Measurements from ENCODE around the gene ASB10. TPM values are rescaled to one million over a fixed set of nuclear protein-coding genes. Genes with fewer than 3 reads are reported as not detected.

Gene ASB10
- total and polyA plus RNA-seq, 2 experiments from 2014 or later = not detected

DNA sequence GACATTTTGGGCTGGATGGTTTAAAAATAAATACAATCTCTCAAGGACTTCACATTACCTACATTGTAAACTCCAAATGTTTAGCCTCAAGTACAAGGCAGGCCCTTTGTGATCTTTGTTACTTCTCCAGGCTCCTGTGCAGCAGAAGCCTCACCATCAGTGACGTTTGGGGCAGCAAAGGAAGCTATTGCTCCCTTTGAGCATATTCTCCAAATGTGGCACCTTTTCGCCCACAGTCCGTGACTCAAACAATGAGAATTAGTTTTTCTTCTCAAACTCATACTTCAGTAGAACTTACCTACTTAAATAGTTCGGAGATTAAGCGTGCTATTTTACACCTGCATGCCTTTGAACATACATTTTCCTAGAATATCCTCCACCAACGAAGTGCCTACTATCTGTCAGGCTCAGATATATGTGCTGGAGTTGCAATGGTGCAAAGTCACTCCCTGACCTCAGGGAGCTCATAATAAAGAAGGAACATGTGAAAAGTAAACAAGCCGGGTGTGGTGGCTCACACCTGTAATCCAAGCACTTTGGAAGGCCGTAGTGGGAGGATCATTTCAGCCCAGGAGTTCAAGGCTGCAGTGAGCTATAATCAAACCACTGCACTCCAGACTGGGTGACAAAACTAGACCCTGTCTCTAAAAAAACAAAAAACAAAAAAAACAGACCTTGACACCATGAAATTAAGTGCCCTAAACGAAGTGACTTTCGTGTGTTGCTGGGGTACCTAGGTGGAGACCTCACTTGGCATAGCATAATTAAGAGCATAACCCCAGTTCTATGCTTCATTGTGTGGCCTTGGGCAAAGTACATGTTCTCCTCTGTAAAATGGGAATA lies 41.2 kb upstream of the ASB10 start (continued):
- TF ChIP-seq, protein P1, sequence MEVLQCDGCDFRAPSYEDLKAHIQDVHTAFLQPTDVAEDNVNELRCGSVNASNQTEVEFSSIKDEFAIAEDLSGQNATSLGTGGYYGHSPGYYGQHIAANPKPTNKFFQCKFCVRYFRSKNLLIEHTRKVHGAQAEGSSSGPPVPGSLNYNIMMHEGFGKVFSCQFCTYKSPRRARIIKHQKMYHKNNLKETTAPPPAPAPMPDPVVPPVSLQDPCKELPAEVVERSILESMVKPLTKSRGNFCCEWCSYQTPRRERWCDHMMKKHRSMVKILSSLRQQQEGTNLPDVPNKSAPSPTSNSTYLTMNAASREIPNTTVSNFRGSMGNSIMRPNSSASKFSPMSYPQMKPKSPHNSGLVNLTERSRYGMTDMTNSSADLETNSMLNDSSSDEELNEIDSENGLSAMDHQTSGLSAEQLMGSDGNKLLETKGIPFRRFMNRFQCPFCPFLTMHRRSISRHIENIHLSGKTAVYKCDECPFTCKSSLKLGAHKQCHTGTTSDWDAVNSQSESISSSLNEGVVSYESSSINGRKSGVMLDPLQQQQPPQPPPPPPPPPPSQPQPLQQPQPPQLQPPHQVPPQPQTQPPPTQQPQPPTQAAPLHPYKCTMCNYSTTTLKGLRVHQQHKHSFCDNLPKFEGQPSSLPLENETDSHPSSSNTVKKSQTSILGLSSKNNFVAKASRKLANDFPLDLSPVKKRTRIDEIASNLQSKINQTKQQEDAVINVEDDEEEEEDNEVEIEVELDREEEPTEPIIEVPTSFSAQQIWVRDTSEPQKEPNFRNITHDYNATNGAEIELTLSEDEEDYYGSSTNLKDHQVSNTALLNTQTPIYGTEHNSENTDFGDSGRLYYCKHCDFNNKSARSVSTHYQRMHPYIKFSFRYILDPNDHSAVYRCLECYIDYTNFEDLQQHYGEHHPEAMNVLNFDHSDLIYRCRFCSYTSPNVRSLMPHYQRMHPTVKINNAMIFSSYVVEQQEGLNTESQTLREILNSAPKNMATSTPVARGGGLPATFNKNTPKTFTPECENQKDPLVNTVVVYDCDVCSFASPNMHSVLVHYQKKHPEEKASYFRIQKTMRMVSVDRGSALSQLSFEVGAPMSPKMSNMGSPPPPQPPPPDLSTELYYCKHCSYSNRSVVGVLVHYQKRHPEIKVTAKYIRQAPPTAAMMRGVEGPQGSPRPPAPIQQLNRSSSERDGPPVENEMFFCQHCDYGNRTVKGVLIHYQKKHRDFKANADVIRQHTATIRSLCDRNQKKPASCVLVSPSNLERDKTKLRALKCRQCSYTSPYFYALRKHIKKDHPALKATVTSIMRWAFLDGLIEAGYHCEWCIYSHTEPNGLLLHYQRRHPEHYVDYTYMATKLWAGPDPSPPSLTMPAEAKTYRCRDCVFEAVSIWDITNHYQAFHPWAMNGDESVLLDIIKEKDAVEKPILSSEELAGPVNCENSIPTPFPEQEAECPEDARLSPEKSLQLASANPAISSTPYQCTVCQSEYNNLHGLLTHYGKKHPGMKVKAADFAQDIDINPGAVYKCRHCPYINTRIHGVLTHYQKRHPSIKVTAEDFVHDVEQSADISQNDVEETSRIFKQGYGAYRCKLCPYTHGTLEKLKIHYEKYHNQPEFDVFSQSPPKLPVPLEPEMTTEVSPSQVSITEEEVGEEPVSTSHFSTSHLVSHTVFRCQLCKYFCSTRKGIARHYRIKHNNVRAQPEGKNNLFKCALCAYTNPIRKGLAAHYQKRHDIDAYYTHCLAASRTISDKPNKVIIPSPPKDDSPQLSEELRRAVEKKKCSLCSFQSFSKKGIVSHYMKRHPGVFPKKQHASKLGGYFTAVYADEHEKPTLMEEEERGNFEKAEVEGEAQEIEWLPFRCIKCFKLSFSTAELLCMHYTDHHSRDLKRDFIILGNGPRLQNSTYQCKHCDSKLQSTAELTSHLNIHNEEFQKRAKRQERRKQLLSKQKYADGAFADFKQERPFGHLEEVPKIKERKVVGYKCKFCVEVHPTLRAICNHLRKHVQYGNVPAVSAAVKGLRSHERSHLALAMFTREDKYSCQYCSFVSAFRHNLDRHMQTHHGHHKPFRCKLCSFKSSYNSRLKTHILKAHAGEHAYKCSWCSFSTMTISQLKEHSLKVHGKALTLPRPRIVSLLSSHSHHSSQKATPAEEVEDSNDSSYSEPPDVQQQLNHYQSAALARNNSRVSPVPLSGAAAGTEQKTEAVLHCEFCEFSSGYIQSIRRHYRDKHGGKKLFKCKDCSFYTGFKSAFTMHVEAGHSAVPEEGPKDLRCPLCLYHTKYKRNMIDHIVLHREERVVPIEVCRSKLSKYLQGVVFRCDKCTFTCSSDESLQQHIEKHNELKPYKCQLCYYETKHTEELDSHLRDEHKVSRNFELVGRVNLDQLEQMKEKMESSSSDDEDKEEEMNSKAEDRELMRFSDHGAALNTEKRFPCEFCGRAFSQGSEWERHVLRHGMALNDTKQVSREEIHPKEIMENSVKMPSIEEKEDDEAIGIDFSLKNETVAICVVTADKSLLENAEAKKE (CRISPR knock-in tag; IDR thresholded peaks at IDR 0.05) = no peak
- no peak for TF ChIP-seq JUNB (IDR thresholded peaks at IDR 0.05; ENCODE audit: unreplicated experiment)

DNA sequence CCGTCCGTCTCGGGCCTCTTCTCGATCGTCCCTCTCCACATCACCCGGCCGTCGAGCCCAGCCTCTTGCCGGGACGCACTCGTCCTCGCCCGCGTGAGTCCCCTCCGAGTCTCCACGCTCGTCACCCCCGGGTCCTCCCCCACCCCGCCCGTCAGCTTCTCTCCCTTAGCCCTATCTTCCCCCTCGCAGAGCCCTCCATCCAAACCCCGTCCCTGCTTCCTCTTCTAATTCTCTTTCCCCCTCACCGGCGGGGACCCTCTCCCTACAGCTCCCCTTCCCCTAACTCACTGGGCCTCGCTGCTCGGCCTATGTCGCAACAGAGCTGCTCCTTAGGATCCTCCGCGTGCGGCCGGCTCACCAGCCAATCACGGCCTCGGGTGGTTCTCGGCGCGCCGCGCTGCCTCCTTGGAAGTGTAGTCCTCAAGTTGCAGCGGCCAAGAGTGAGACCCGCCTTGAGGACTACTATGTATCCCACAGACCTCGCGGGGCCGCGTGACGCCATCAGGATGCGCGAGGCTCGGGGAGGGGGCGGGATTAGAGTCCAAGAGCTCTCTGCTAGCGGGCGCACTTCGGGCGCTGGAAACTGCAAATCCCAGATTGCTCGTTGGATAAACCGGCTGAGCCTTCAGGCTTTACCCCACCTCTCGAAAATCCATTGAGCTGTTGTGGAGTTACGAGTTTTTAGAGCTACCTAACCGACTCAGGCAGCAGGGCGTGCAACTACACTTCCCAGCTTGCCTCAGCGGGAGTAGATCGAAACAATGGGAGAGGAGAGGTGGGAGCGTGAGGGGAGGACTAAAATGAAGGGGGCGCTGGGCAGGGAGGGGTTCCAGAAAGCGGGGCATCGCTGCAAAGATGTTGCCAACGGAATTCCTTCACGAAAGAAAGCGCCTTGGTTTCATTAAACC lies 40.1 kb upstream of the ASB10 start, which contains the start of gene ABCF2:
Gene ABCF2 (minus strand): TSS at position 331 of the 908 bp plus-strand sequence. CDS start 747 bp downstream, outside the sequence.
- Mint-ChIP-seq H3K4me3 (peak within 1 kb of the TSS; percentile 98), H3K27me3 (ENCODE audit: insufficient read depth, low read depth, poor library complexity) (peaks cover 12% of the 10 kb centered on the region), H3K4me1 (peaks cover 29% of the 10 kb centered on the region), H3K9me3 (no peaks in the 10 kb centered on the region), H3K36me3 (ENCODE audit: low read depth) (peaks cover 46% of the 10 kb centered on the region), H3K27ac (peak within 1 kb of the TSS; percentile 98)
- peak within 1 kb of the TSS; percentile 44 for H2AFZ ChIP-seq
- H3K27ac ChIP-seq (ENCODE audit: low read depth) = peak within 1 kb of the TSS; percentile 82
- TF ChIP-seq JUNB (IDR thresholded peaks at IDR 0.05; ENCODE audit: unreplicated experiment) (no peak), POLR2AphosphoS5 (IDR thresholded peaks at IDR 0.05; ENCODE audit: low read depth) (peak; percentile 84), CREB1 (CRISPR knock-in tag; IDR thresholded peaks at IDR 0.05; ENCODE audit: low read depth) (peak; percentile 98)
- TF ChIP-seq, protein P2, sequence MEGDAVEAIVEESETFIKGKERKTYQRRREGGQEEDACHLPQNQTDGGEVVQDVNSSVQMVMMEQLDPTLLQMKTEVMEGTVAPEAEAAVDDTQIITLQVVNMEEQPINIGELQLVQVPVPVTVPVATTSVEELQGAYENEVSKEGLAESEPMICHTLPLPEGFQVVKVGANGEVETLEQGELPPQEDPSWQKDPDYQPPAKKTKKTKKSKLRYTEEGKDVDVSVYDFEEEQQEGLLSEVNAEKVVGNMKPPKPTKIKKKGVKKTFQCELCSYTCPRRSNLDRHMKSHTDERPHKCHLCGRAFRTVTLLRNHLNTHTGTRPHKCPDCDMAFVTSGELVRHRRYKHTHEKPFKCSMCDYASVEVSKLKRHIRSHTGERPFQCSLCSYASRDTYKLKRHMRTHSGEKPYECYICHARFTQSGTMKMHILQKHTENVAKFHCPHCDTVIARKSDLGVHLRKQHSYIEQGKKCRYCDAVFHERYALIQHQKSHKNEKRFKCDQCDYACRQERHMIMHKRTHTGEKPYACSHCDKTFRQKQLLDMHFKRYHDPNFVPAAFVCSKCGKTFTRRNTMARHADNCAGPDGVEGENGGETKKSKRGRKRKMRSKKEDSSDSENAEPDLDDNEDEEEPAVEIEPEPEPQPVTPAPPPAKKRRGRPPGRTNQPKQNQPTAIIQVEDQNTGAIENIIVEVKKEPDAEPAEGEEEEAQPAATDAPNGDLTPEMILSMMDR (conservative IDR thresholded peaks at IDR 0.05; ENCODE audit: low read depth in 2 of 2) = no peak
- TF ChIP-seq, protein P3, sequence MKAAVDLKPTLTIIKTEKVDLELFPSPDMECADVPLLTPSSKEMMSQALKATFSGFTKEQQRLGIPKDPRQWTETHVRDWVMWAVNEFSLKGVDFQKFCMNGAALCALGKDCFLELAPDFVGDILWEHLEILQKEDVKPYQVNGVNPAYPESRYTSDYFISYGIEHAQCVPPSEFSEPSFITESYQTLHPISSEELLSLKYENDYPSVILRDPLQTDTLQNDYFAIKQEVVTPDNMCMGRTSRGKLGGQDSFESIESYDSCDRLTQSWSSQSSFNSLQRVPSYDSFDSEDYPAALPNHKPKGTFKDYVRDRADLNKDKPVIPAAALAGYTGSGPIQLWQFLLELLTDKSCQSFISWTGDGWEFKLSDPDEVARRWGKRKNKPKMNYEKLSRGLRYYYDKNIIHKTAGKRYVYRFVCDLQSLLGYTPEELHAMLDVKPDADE (IDR thresholded peaks at IDR 0.05) = peak; percentile 98
- H3K9me2 ChIP-seq (ENCODE audit: insufficient read depth) = no peaks in the 10 kb centered on the region
- H3K27me3 ChIP-seq (ENCODE audit: insufficient read depth) = no peaks in the 10 kb centered on the region
- H3F3A ChIP-seq (replicated peaks; ENCODE audit: low read depth) = peaks cover 9% of the 10 kb centered on the region
- peak; percentile 99 for DNase-seq (ENCODE audit: low spot score)
- peaks cover 13% of the 10 kb centered on the region for H3K4me1 ChIP-seq (ENCODE audit: insufficient read depth)
- peak; percentile 97 for ATAC-seq
- H3K79me2 ChIP-seq (replicated peaks; ENCODE audit: insufficient read depth) = peaks cover 17% of the 10 kb centered on the region
- peaks cover 16% of the 10 kb centered on the region for H3K36me3 ChIP-seq (ENCODE audit: insufficient read depth)
- H3K4me3 ChIP-seq = peak within 1 kb of the TSS; percentile 95
- peak within 1 kb of the TSS; percentile 91 for H3K4me2 ChIP-seq
- peaks cover 14% of the 10 kb centered on the region; the same call in 1 of the 2 replicates for H4K20me1 ChIP-seq (replicated peaks; ENCODE audit: insufficient read depth)
